ENCODE data around the gene OR10P1.
A peak's percentile ranks its signal among the peaks of the same experiment; 100 is the strongest.

OR10P1 gene

DNA sequence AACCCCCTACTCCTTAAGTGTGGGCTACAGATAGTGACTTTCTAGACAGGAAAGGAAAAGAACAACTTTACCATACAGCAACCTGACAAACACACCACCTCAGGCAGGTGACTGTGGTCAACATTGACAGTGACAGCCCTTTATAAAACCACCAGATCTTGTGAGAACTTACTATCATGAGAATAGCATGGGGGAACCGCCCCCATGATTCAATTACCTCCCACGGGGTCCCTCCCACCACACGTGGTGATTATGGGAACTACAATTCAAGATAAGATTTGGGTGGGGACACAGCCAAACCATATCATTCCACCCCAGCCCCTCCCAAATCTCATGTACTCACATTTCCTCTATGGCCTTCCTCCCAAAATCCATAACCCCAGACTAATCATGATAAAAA lies 16.3 kb downstream of the OR10P1 start:
- Histone ChIP-seq H3K4me1 (ENCODE audit: control insufficient read depth in 1 of 2, insufficient read depth in 2 of 2, low read length in 2 of 2) (no peaks in the 10 kb centered on the region), H3K27me3 (ENCODE audit: low read depth, low read length) (no peaks in the 10 kb centered on the region), H3K36me3 (ENCODE audit: control insufficient read depth in 1 of 2, insufficient read depth in 2 of 2, low read length in 2 of 2) (no peaks in the 10 kb centered on the region), H3K9me3 (ENCODE audit: control insufficient read depth in 1 of 2, low read length in 2 of 2) (no peaks in the 10 kb centered on the region), H3K27ac (ENCODE audit: low read length) (no peak overlapping the region), H3K4me3 (ENCODE audit: low read depth in 1 of 2, low read length in 2 of 2) (no peak overlapping the region)

DNA sequence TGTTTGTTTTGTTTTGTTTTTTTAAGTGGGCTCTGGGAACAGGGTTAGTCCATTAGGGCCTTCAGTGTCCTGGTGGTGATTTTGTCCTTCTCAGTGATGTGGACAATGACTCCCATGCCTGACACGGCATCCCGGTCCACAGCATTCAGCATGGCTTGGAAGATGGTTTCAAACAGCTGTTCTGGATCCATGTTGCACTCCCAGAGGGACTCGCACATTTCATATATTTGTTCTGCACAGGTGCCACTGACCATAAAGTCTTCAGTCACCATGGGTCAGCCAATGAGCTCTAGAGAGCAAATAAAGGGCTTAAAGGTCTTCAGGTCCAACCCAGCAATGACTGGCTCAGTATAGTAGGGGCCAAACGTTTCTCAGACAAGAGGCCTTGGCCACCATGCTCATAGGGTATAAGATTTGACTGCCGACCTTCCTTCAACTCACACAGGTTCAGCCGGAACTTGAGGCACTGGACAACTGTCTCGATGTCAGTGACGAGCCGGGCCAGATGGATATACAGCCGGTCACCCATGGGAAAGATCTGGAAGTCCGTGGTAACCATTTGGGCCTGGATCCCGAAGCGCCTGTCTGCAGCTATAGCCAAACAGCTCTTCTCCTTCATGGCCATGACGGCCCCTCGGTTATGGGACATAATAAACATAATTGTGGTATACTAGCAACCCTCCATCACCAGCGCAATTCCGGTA lies 18.0 kb downstream of the OR10P1 start:
- Histone ChIP-seq H3K9me3 (ENCODE audit: control insufficient read depth in 1 of 2, low read length in 2 of 2) (no peaks in the 10 kb centered on the region), H3K27me3 (ENCODE audit: low read depth, low read length) (no peaks in the 10 kb centered on the region), H3K36me3 (ENCODE audit: control insufficient read depth in 1 of 2, insufficient read depth in 2 of 2, low read length in 2 of 2) (no peaks in the 10 kb centered on the region), H3K4me3 (ENCODE audit: low read depth in 1 of 2, low read length in 2 of 2) (no peak overlapping the region), H3K27ac (ENCODE audit: low read length) (no peak overlapping the region), H3K4me1 (ENCODE audit: control insufficient read depth in 1 of 2, insufficient read depth in 2 of 2, low read length in 2 of 2) (peaks cover 0 to 4% of the 10 kb centered on the region in 2 donors)

DNA sequence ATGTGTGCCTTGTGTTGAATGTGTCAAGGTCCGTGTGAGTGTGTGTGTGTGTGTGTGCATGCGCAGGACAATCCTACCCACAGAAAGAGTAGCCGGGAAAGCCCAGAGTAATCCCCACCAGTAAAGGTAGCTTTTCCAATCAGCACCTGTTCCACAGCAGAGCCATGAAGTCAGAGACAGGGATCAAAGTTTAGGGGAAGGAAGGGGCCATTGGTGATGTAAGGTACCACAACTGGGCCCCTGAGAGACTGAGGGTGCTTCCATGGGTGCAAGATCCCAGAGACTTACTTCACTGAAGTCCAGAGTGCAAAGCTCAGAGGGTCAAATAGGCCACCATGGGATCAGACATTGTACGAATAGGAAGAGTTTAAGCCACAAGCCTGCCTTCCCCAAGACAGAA lies 20.5 kb downstream of the OR10P1 start:
- Histone ChIP-seq H3K27ac (ENCODE audit: low read length) (no peak overlapping the region), H3K36me3 (ENCODE audit: control insufficient read depth in 1 of 2, insufficient read depth in 2 of 2, low read length in 2 of 2) (no peaks in the 10 kb centered on the region), H3K27me3 (ENCODE audit: low read depth, low read length) (no peaks in the 10 kb centered on the region), H3K9me3 (ENCODE audit: control insufficient read depth in 1 of 2, low read length in 2 of 2) (no peaks in the 10 kb centered on the region), H3K4me1 (ENCODE audit: control insufficient read depth in 1 of 2, insufficient read depth in 2 of 2, low read length in 2 of 2) (peaks cover 0 to 4% of the 10 kb centered on the region in 2 donors), H3K4me3 (ENCODE audit: low read depth in 1 of 2, low read length in 2 of 2) (no peak overlapping the region)

DNA sequence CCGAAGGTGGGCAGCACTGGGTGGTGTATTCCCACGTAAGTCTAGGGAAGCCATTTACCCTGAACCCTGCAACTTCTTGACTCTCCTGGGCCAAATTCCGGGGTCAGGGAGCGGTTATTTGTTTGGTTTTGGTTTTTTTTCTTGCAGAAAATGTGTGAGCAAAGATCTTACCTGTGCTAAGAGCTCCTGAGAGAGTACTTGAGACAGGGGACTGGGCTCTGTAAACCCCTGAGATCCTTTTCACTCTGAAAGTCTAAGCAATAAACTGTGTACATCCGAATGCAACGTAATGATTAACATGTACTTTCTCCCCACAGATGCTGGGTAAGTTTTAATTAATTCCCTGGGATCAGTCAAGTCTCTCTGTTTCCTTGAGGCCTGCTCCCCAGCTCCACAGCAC lies 21.5 kb downstream of the OR10P1 start:
- Histone ChIP-seq H3K4me1 (ENCODE audit: control insufficient read depth in 1 of 2, insufficient read depth in 2 of 2, low read length in 2 of 2) (peaks cover 0 to 4% of the 10 kb centered on the region in 2 donors), H3K9me3 (ENCODE audit: control insufficient read depth in 1 of 2, low read length in 2 of 2) (no peaks in the 10 kb centered on the region), H3K4me3 (ENCODE audit: low read depth in 1 of 2, low read length in 2 of 2) (no peak overlapping the region), H3K36me3 (ENCODE audit: control insufficient read depth in 1 of 2, insufficient read depth in 2 of 2, low read length in 2 of 2) (no peaks in the 10 kb centered on the region), H3K27me3 (ENCODE audit: low read depth, low read length) (no peaks in the 10 kb centered on the region), H3K27ac (ENCODE audit: low read length) (peak overlapping the region; percentile 86)

DNA sequence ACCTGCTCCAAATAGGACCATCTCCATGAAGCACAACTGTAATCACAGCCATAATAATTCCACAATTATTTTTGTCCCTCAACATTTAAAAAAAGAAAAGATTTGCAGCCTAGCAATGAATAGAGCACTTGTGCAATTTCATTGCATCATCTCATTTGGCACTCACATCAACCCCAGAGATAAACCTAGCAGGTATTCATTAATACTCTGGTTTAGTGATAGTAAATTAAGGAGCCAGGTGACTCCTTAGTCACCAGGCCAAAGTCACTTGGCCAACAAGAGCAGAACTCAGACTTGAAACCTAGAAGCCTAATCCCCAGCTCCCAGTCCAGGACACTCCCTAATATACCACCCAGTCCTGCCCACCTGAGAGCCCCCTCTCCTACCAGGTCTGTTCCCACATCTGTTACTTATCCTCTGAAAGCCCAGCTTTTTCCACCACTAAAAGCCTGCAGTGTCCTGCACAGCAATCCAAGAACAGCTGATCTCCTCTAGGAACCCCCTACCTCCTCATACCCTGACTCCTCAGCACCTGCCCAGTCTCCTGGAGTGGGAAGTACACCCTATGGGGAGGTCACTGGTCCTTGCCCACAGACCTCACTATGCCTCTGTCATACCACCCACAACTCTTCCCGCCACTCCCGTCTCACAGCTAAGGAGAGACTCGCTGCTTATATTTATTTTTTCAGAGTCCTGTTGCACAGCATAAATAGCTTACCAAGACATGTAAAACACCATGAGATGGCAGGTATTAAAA lies 22.1 kb downstream of the OR10P1 start:
- Histone ChIP-seq H3K27me3 (ENCODE audit: low read depth, low read length) (no peaks in the 10 kb centered on the region), H3K27ac (ENCODE audit: low read length) (peak overlapping the region; percentile 86), H3K4me3 (ENCODE audit: low read depth in 1 of 2, low read length in 2 of 2) (no peak overlapping the region)

DNA sequence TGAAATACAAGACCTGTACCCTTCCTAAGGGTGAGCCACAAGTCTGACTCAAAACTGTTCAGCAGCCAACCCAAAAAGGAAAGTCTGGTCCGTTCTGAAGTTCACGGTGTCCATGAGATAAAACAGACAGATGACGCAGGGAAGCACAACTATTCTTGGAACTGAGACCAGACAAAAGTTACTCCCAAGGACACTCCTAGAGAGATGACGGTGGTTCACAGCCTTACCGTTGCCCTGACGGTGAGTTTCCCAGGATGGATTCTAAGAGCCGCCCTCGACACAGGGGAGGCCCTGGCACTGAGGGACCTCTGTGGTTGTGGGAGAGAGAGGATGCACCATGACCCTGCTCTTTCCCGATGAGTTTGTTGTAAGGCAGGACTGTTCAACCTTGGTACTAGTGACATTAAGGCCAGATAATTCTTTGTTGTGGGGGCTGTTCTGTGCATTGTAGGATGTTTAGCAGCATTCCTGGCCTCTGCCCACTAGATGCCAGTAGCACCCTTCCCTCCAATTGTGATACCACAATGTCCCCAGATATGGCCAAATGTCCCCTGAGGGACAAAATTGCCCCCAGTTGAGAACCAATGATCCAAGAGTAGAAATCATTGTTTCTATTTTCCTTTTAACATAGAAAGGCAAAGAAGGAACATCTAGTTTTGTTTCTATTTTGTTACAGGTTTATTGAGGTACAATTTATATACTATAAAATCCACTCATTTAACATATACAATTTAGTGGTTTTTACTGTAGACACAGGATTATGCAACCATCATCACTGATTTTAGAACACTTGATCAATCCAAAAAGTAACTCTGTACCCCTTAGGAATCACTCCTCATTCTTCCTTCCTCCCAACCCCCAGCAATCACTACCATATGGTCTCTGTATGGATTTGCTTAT lies 23.0 kb downstream of the OR10P1 start:
- no peak overlapping the region for H3K4me3 ChIP-seq (ENCODE audit: low read depth in 1 of 2, low read length in 2 of 2)
- no peaks in the 10 kb centered on the region for H3K9me3 ChIP-seq (ENCODE audit: control insufficient read depth in 1 of 2, low read length in 2 of 2)
- H3K27ac ChIP-seq (ENCODE audit: low read length), result peak overlapping the region; percentile 86
- H3K27me3 ChIP-seq (ENCODE audit: low read depth, low read length), result no peaks in the 10 kb centered on the region
- H3K4me1 ChIP-seq (ENCODE audit: control insufficient read depth in 1 of 2, insufficient read depth in 2 of 2, low read length in 2 of 2), result peaks cover 0 to 4% of the 10 kb centered on the region in 2 donors
- no peaks in the 10 kb centered on the region for H3K36me3 ChIP-seq (ENCODE audit: control insufficient read depth in 1 of 2, insufficient read depth in 2 of 2, low read length in 2 of 2)

More for the DNA sequence above, 22.1 kb downstream of the OR10P1 start:
- H3K36me3 ChIP-seq (ENCODE audit: control insufficient read depth in 1 of 2, insufficient read depth in 2 of 2, low read length in 2 of 2), result no peaks in the 10 kb centered on the region
- H3K9me3 ChIP-seq (ENCODE audit: control insufficient read depth in 1 of 2, low read length in 2 of 2), result no peaks in the 10 kb centered on the region
- peaks cover 0 to 4% of the 10 kb centered on the region in 2 donors for H3K4me1 ChIP-seq (ENCODE audit: control insufficient read depth in 1 of 2, insufficient read depth in 2 of 2, low read length in 2 of 2)

DNA sequence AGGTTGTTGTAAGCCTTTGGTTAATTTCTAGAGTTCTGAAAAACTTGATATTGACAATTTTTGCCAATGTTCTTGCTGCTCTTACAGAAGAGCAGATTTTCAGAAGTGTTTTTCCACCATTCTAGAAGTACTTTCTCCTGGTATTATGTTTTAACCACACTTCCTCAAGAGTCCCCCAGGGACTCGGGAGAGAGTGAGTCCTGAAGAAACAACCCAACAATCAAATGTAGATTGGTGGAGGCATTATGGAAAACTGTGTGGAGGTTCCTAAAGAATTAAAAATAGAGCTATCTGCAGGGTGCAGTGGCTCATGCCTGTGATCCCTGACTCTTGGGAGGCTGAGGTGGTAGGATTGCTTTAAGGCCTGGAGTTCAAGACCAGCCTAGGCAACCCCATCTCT lies 26.7 kb downstream of the OR10P1 start:
- Histone ChIP-seq H3K36me3 (ENCODE audit: control insufficient read depth in 1 of 2, insufficient read depth in 2 of 2, low read length in 2 of 2) (no peaks in the 10 kb centered on the region), H3K27me3 (ENCODE audit: low read depth, low read length) (no peaks in the 10 kb centered on the region), H3K4me3 (ENCODE audit: low read depth in 1 of 2, low read length in 2 of 2) (no peak overlapping the region), H3K9me3 (ENCODE audit: control insufficient read depth in 1 of 2, low read length in 2 of 2) (no peaks in the 10 kb centered on the region), H3K4me1 (ENCODE audit: control insufficient read depth in 1 of 2, insufficient read depth in 2 of 2, low read length in 2 of 2) (peaks cover 0 to 4% of the 10 kb centered on the region in 2 donors), H3K27ac (ENCODE audit: low read length) (no peak overlapping the region)

DNA sequence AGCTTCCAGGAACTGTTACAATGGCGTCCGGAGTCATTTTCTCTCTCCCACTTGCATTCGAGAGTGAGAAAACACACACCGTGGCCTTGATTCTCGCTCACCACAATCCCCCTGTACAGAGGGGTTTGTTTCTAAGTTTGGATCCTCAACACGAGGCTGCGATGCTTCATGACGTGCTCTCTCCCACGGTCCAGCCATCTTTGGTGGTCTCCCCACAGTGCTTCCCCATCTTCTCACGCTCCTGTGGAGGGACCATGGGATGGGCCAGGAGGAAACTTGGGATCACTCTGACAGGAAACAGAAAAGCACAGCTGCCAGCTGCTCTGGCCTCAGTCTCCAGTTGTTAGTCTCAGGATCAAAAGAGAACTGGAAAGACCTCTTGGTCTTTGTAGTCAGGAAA lies 28.1 kb downstream of the OR10P1 start:
- H3K27ac ChIP-seq (ENCODE audit: low read length), result no peak overlapping the region
- no peaks in the 10 kb centered on the region for H3K36me3 ChIP-seq (ENCODE audit: control insufficient read depth in 1 of 2, insufficient read depth in 2 of 2, low read length in 2 of 2)
- H3K4me3 ChIP-seq (ENCODE audit: low read depth in 1 of 2, low read length in 2 of 2), result no peak overlapping the region
- H3K9me3 ChIP-seq (ENCODE audit: control insufficient read depth in 1 of 2, low read length in 2 of 2), result no peaks in the 10 kb centered on the region
- H3K27me3 ChIP-seq (ENCODE audit: low read depth, low read length), result no peaks in the 10 kb centered on the region
- no peaks in the 10 kb centered on the region for H3K4me1 ChIP-seq (ENCODE audit: control insufficient read depth in 1 of 2, insufficient read depth in 2 of 2, low read length in 2 of 2)

DNA sequence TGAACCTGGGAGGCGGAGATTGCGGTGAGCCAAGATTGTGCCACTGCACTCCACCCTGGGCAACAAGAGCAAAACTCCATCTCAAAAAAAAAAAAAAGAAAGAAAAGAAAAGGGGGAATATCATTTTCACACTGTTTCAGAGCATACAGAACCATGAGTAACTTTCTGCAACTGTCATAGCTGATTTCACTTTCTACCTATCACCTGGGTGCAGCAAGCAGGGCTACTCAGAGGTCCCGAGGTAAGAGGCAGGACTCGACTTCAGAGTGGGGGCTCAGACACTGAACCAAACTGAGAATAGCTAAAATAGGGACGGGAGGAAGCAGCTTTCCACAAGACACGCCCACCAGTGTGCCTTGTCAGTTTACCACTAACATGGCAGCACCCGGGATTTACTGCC lies 29.8 kb downstream of the OR10P1 start:
- Histone ChIP-seq H3K36me3 (ENCODE audit: control insufficient read depth in 1 of 2, insufficient read depth in 2 of 2, low read length in 2 of 2) (no peaks in the 10 kb centered on the region), H3K4me3 (ENCODE audit: low read depth in 1 of 2, low read length in 2 of 2) (no peak overlapping the region), H3K27me3 (ENCODE audit: low read depth, low read length) (no peaks in the 10 kb centered on the region), H3K27ac (ENCODE audit: low read length) (no peak overlapping the region), H3K9me3 (ENCODE audit: control insufficient read depth in 1 of 2, low read length in 2 of 2) (no peaks in the 10 kb centered on the region), H3K4me1 (ENCODE audit: control insufficient read depth in 1 of 2, insufficient read depth in 2 of 2, low read length in 2 of 2) (no peaks in the 10 kb centered on the region)

DNA sequence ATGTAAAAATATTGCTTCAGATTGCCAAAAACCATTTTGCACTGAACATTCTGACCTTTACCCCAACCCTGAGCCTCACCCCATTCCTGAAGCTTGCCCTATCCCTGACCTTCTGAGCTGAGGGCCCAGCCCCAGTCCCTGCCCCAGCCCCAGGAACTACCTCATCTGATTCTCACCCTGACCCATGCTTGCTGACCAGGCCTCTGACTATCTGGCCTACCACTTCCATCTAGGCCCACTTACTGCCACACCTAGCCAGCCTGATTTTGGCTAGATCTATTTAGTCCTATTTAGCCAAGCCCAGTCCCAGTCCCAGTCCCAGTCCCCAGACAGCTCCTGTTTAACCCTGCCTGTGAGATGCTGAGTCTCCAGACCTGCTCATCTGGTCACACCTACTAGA lies 33.6 kb downstream of the OR10P1 start:
- no peaks in the 10 kb centered on the region for H3K4me1 ChIP-seq (ENCODE audit: control insufficient read depth in 1 of 2, insufficient read depth in 2 of 2, low read length in 2 of 2)
- no peaks in the 10 kb centered on the region for H3K36me3 ChIP-seq (ENCODE audit: control insufficient read depth in 1 of 2, insufficient read depth in 2 of 2, low read length in 2 of 2)
- no peak overlapping the region for H3K27ac ChIP-seq (ENCODE audit: low read length)
- no peaks in the 10 kb centered on the region for H3K27me3 ChIP-seq (ENCODE audit: low read depth, low read length)
- H3K9me3 ChIP-seq (ENCODE audit: control insufficient read depth in 1 of 2, low read length in 2 of 2), result no peaks in the 10 kb centered on the region
- no peak overlapping the region for H3K4me3 ChIP-seq (ENCODE audit: low read depth in 1 of 2, low read length in 2 of 2)

DNA sequence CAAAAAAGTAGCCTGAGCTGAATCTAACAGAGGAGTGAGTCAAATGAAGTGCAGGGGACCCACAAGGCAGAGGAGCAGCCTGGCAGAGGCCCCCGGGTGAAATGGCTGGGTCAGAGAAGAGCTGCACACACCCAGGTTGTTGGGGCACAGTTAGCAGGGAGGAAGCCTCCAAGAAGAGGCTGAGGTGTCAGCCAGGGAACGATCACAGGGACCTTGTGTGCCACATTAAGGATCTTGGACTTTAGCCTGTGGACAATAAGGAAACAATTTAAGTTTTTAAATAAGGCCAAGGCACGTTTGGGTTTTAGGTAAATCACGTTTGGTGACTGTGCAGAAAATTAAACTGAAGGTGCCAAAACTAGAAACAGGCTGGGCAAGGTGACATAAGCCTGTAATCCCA lies 35.1 kb downstream of the OR10P1 start:
- H3K27ac ChIP-seq (ENCODE audit: low read length), result no peak overlapping the region
- H3K4me3 ChIP-seq (ENCODE audit: low read depth in 1 of 2, low read length in 2 of 2), result no peak overlapping the region
- no peaks in the 10 kb centered on the region for H3K27me3 ChIP-seq (ENCODE audit: low read depth, low read length)
- H3K36me3 ChIP-seq (ENCODE audit: control insufficient read depth in 1 of 2, insufficient read depth in 2 of 2, low read length in 2 of 2), result no peaks in the 10 kb centered on the region
- H3K4me1 ChIP-seq (ENCODE audit: control insufficient read depth in 1 of 2, insufficient read depth in 2 of 2, low read length in 2 of 2), result no peaks in the 10 kb centered on the region
- no peaks in the 10 kb centered on the region for H3K9me3 ChIP-seq (ENCODE audit: control insufficient read depth in 1 of 2, low read length in 2 of 2)
